HG03039 (cell line): Measurements from ENCODE around the gene CENPO.
"Not testable (repeated sequence)": the region's sequence is repeated elsewhere in the genome, so short reads cannot be mapped to it uniquely, and the experiment has no call there.

Experiments used
- ATAC-seq: cut with Tn5 transposase; IDR thresholded peaks from one replicate; pipeline ENCODE4 v1.9.1; 2021; ENCODE audit warnings: mild to moderate bottlenecking, moderate library complexity; ENCODE audit not compliant: unreplicated experiment

The CENPO gene

GRCh38 chr2:24787532-24787931 is 5.7 kb upstream of the CENPO start:
- no peak for ATAC-seq

GRCh38 chr2:24788816-24789215 is 4.4 kb upstream of the CENPO start:
- no peak for ATAC-seq

GRCh38 chr2:24791452-24791851 is 1.8 kb upstream of the CENPO start:
- ATAC-seq = no peak

- no peak for ATAC-seq
Measured at GRCh38 chr2:24792542-24792873, 717 bp upstream of the CENPO start.

GRCh38 chr2:24793761-24794435 is 673 bp downstream of the CENPO start:
- no peak for ATAC-seq

GRCh38 chr2:24797644-24798043 is 4.4 kb downstream of the CENPO start:
- ATAC-seq = no peak

GRCh38 chr2:24800487-24800886 is 7.3 kb downstream of the CENPO start:
- ATAC-seq = not testable (repeated sequence)

GRCh38 chr2:24805811-24806660 is 12.8 kb downstream of the CENPO start:
- not testable (repeated sequence) for ATAC-seq

- ATAC-seq = no peak
Measured at GRCh38 chr2:24806661-24807036, 13.4 kb downstream of the CENPO start.

- no peak for ATAC-seq
Measured at GRCh38 chr2:24809316-24810007, 16.2 kb downstream of the CENPO start.

- ATAC-seq = no peak
Measured at GRCh38 chr2:24813691-24814137, 20.5 kb downstream of the CENPO start.

GRCh38 chr2:24814516-24814915 is 21.3 kb downstream of the CENPO start:
- no peak for ATAC-seq

GRCh38 chr2:24815171-24815570 is 21.9 kb downstream of the CENPO start:
- no peak for ATAC-seq

GRCh38 chr2:24816404-24816803 is 23.2 kb downstream of the CENPO start:
- ATAC-seq = no peak

- no peak for ATAC-seq
Measured at GRCh38 chr2:24816884-24817283, 23.7 kb downstream of the CENPO start.

GRCh38 chr2:24818721-24819167 is 25.5 kb downstream of the CENPO start:
- ATAC-seq = no peak

GRCh38 chr2:24819442-24820174 is 26.4 kb downstream of the CENPO start:
- no peak for ATAC-seq

- no peak for ATAC-seq
Measured at GRCh38 chr2:24820175-24820513, 26.9 kb downstream of the CENPO start.

GRCh38 chr2:24820598-24821432 is 27.6 kb downstream of the CENPO start:
- no peak for ATAC-seq

- no peak for ATAC-seq
Measured at GRCh38 chr2:24821433-24821891, 28.2 kb downstream of the CENPO start.
